Peyer's patch (tissue), 4 donors: ENCODE results near the gene CLEC4G. TPM values are rescaled to one million over a fixed set of nuclear protein-coding genes. Genes with fewer than 3 reads are reported as not detected.
A peak's percentile ranks its signal among the peaks of the same experiment; 100 is the strongest.

Experiments used
- DNase-seq, 3 donors: peaks; one replicate each; pipeline ENCODE4 v3.0.0-alpha.2; 2017 to 2019
- H3K27ac ChIP-seq, 4 donors: fragments of 200-600 bp; sonication (generic); one replicate each; pipeline ENCODE4 v1.5.1; 2016 to 2019
- H3K27me3 ChIP-seq, 2 donors: fragments of 200-600 bp; sonication (generic); one replicate each; pipeline ENCODE4 v1.5.1; 2019
- H3K36me3 ChIP-seq, 3 donors: fragments of 200-600 bp; sonication (generic); one replicate each; pipeline ENCODE4 v1.5.1; 2016 to 2019
- H3K4me1 ChIP-seq, 4 donors: fragments of 200-600 bp; sonication (generic); one replicate each; pipeline ENCODE4 v1.5.1; 2016 to 2019
- H3K4me3 ChIP-seq, 4 donors: fragments of 200-600 bp; sonication (generic); 1 replicate in 3 of 4; 2 replicates in 1 of 4; pipeline ENCODE4 v1.5.1; 2016 to 2019; ENCODE audit warnings: mild to moderate bottlenecking in 1 of 4
- H3K9me3 ChIP-seq, 4 donors: fragments of 200-600 bp; sonication (generic); one replicate each; pipeline ENCODE4 v1.5.1; 2016 to 2019; ENCODE audit warnings: mild to moderate bottlenecking in 1 of 4
- CTCF ChIP-seq, 6 experiments: fragments of 450-650 bp in 4 of 6; fragments of 200-600 bp in 2 of 6; sonication (generic) in 1 of 6; IDR thresholded peaks; one replicate each; pipeline ENCODE4 v1.5.1; 2017 to 2019; ENCODE audit warnings: antibody characterized with exemption in 6 of 6, mild to moderate bottlenecking in 3 of 6, moderate library complexity in 1 of 6
- POLR2A ChIP-seq, 2 donors: fragments of 450-650 bp; IDR thresholded peaks; one replicate each; pipeline ENCODE4 v1.5.1; 2017; ENCODE audit warnings: antibody characterized with exemption in 2 of 2, mild to moderate bottlenecking in 2 of 2, moderate library complexity in 2 of 2
- total RNA-seq, 4 donors: library from RNA; depleted of rRNA; stranded (reverse); fragments of >200 nt; gene quantifications; one replicate each; pipeline ENCODE4 v1.1.0, GENCODE V29; 2016

The CLEC4G gene
- total RNA-seq, 4 donors from 2014 or later, result 1.1 TPM; not detected in 3

GRCh38 chr19:7730286-7731217 lies 1.4 kb downstream of the CLEC4G start:
- Histone ChIP-seq H3K36me3 (no peaks in the 10 kb centered on the region), H3K4me3 (peak overlapping the region in 1 of 4 donors; percentile 15), H3K4me1 (peaks cover 0 to 11% (median 3%) of the 10 kb centered on the region in 4 donors), H3K27me3 (peaks cover 0 to 27% of the 10 kb centered on the region in 2 donors), H3K27ac (no peak overlapping the region), H3K9me3 (no peaks in the 10 kb centered on the region)
- DNase-seq, result no peak
- TF ChIP-seq CTCF (IDR thresholded peaks at IDR 0.05) (no peak), POLR2A (IDR thresholded peaks at IDR 0.05) (no peak)

GRCh38 chr19:7729831-7730285 lies 2.1 kb downstream of the CLEC4G start:
- Histone ChIP-seq H3K27me3 (peaks cover 0 to 27% of the 10 kb centered on the region in 2 donors), H3K36me3 (no peaks in the 10 kb centered on the region), H3K27ac (no peak overlapping the region), H3K9me3 (no peaks in the 10 kb centered on the region), H3K4me1 (peaks cover 0 to 11% (median 3%) of the 10 kb centered on the region in 4 donors), H3K4me3 (peak overlapping the region in 1 of 4 donors; percentile 15)
- no peak for DNase-seq
- no peak for TF ChIP-seq CTCF (IDR thresholded peaks at IDR 0.05)
- no peak for TF ChIP-seq POLR2A (IDR thresholded peaks at IDR 0.05)

- no peaks in the 10 kb centered on the region for H3K36me3 ChIP-seq
- no peak overlapping the region for H3K27ac ChIP-seq
- no peak overlapping the region for H3K4me3 ChIP-seq
- peaks cover 0 to 11% (median 3%) of the 10 kb centered on the region in 4 donors for H3K4me1 ChIP-seq
- H3K27me3 ChIP-seq, result peaks cover 0 to 27% of the 10 kb centered on the region in 2 donors
- H3K9me3 ChIP-seq, result no peaks in the 10 kb centered on the region
- no peak for DNase-seq
- TF ChIP-seq POLR2A (IDR thresholded peaks at IDR 0.05) (no peak), CTCF (IDR thresholded peaks at IDR 0.05) (no peak)
These were observed 2.7 kb downstream of the CLEC4G start for GRCh38 chr19:7729211-7729610.

- no peak overlapping the region for H3K4me3 ChIP-seq
- no peaks in the 10 kb centered on the region for H3K36me3 ChIP-seq
- H3K9me3 ChIP-seq, result no peaks in the 10 kb centered on the region
- peaks cover 0 to 24% of the 10 kb centered on the region in 2 donors for H3K27me3 ChIP-seq
- no peak for TF ChIP-seq POLR2A (IDR thresholded peaks at IDR 0.05)
- no peak for TF ChIP-seq CTCF (IDR thresholded peaks at IDR 0.05)
- no peak for DNase-seq
- H3K4me1 ChIP-seq, result peaks cover 0 to 11% (median 3%) of the 10 kb centered on the region in 4 donors
- H3K27ac ChIP-seq, result no peak overlapping the region
These were observed 6.1 kb downstream of the CLEC4G start for GRCh38 chr19:7725791-7726190.

- Histone ChIP-seq H3K27me3 (no peaks in the 10 kb centered on the region), H3K27ac (no peak overlapping the region)
These were observed 9.7 kb downstream of the CLEC4G start for GRCh38 chr19:7722231-7722651.

More at GRCh38 chr19:7722231-7722651, 9.7 kb downstream of the CLEC4G start:
- Histone ChIP-seq H3K4me3 (no peak overlapping the region), H3K36me3 (no peaks in the 10 kb centered on the region), H3K4me1 (no peaks in the 10 kb centered on the region), H3K9me3 (no peaks in the 10 kb centered on the region)
- TF ChIP-seq CTCF (IDR thresholded peaks at IDR 0.05), result no peak
- no peak for TF ChIP-seq POLR2A (IDR thresholded peaks at IDR 0.05)
- DNase-seq, result no peak
